Left ventricle myocardium inferior (tissue), 1 donor: ENCODE data around the gene RAD51B. TPM values are rescaled to one million over a fixed set of nuclear protein-coding genes. Genes with fewer than 3 reads are reported as not detected.

Experiments
- DNase-seq: peaks from one replicate; pipeline ENCODE4 v3.0.0-alpha.2; 2020
- H3K27ac ChIP-seq: fragments of 200-600 bp; replicated peaks from 2 replicates; pipeline ENCODE4 v1.8.0; 2021
- H3K27me3 ChIP-seq: fragments of 200-600 bp; 2 replicates; pipeline ENCODE4 v1.8.0; 2021; ENCODE audit warnings: low read depth
- H3K36me3 ChIP-seq: fragments of 200-600 bp; 2 replicates; pipeline ENCODE4 v1.8.0; 2021
- H3K4me1 ChIP-seq: fragments of 200-600 bp; 2 replicates; pipeline ENCODE4 v1.8.0; 2021
- H3K4me3 ChIP-seq: fragments of 200-600 bp; 2 replicates; pipeline ENCODE4 v1.8.0; 2021; ENCODE audit warnings: mild to moderate bottlenecking, moderate library complexity
- H3K9me3 ChIP-seq: fragments of 200-600 bp; replicated peaks from 2 replicates; pipeline ENCODE4 v1.8.0; 2021
- CTCF ChIP-seq: fragments of 200-600 bp; IDR thresholded peaks from 2 replicates; pipeline ENCODE4 v1.8.0; 2021; ENCODE audit warnings: antibody characterized with exemption, mild to moderate bottlenecking, borderline replicate concordance
- intact Hi-C: fragments of 100-400 bp; cut with micrococcal nuclease; formaldehyde crosslinking; loops from one replicate; pipeline ENCODE4 v1.11.0; 2022
- total RNA-seq: library from RNA; stranded (reverse); fragmentation: NEBNext Ultra II Directional; extraction: Animal tissue kit (Norgen Biotek cat#: 25700); gene quantifications from one replicate; pipeline ENCODE4 v1.2.1, GENCODE V29; 2021
- donor health status: DM: no; HTN: yes; CAD: no; lungs with severe emphysema.

Gene RAD51B
- total RNA-seq, 1 donor from 2014 or later = 2.4 TPM

GRCh38 chr14:68208626-68209317, 389.2 kb downstream of the RAD51B start:
- peaks cover 23% of the 10 kb centered on the region for H3K4me1 ChIP-seq
- H3K36me3 ChIP-seq = no peaks in the 10 kb centered on the region
- H3K27me3 ChIP-seq = no peaks in the 10 kb centered on the region
- no peak for TF ChIP-seq CTCF
- no peak overlapping the region for H3K27ac ChIP-seq
- no peaks in the 10 kb centered on the region for H3K9me3 ChIP-seq
- no peak for DNase-seq
- no peak overlapping the region for H3K4me3 ChIP-seq
- intact Hi-C loops = no loop called here

GRCh38 chr14:68210729-68211299, 391.2 kb downstream of the RAD51B start:
- intact Hi-C loops = no loop called here
- Histone ChIP-seq H3K4me1 (peaks cover 36% of the 10 kb centered on the region), H3K36me3 (no peaks in the 10 kb centered on the region)

GRCh38 chr14:68211421-68211820, 391.8 kb downstream of the RAD51B start:
- Histone ChIP-seq H3K27me3 (no peaks in the 10 kb centered on the region), H3K36me3 (no peaks in the 10 kb centered on the region), H3K27ac (peak overlapping the region; percentile 61), H3K9me3 (no peaks in the 10 kb centered on the region), H3K4me1 (peaks cover 41% of the 10 kb centered on the region), H3K4me3 (no peak overlapping the region)
- no peak for DNase-seq
- intact Hi-C loops = no loop called here
- no peak for TF ChIP-seq CTCF

More at GRCh38 chr14:68210729-68211299, 391.2 kb downstream of the RAD51B start:
- Histone ChIP-seq H3K4me3 (peak overlapping the region; percentile 37), H3K27ac (peak overlapping the region; percentile 61), H3K9me3 (no peaks in the 10 kb centered on the region), H3K27me3 (no peaks in the 10 kb centered on the region)
- no peak for DNase-seq
- no peak for TF ChIP-seq CTCF

- no peaks in the 10 kb centered on the region for H3K9me3 ChIP-seq
- intact Hi-C loops = no loop called here
- DNase-seq = no peak
- H3K27me3 ChIP-seq = no peaks in the 10 kb centered on the region
- TF ChIP-seq CTCF = no peak
- peaks cover 41% of the 10 kb centered on the region for H3K4me1 ChIP-seq
- no peaks in the 10 kb centered on the region for H3K36me3 ChIP-seq
- no peak overlapping the region for H3K27ac ChIP-seq
- H3K4me3 ChIP-seq = no peak overlapping the region
Observed at GRCh38 chr14:68211886-68212285, 392.3 kb downstream of the RAD51B start.

GRCh38 chr14:68212361-68212760, 392.8 kb downstream of the RAD51B start:
- intact Hi-C loops = no loop called here
- Histone ChIP-seq H3K4me3 (no peak overlapping the region), H3K9me3 (no peaks in the 10 kb centered on the region), H3K4me1 (peaks cover 41% of the 10 kb centered on the region), H3K27me3 (no peaks in the 10 kb centered on the region), H3K36me3 (no peaks in the 10 kb centered on the region), H3K27ac (no peak overlapping the region)
- DNase-seq = no peak
- no peak for TF ChIP-seq CTCF
